Esophagus muscularis mucosa (tissue), 4 donors: ENCODE measurements around the gene SPINK7. TPM values are rescaled to one million over a fixed set of nuclear protein-coding genes. Genes with fewer than 3 reads are reported as not detected.

Source experiments
- DNase-seq: peaks from one replicate; pipeline ENCODE4 v3.0.0-alpha.2; 2017; ENCODE audit errors: extremely low spot score
- H3K27ac ChIP-seq, 4 donors: fragments of 200-600 bp; sonication (generic); replicated peaks in 1 of 4; 1 replicate in 3 of 4; 2 replicates in 1 of 4; pipeline ENCODE4 v1.5.1; 2016 to 2019; ENCODE audit warnings: mild to moderate bottlenecking in 1 of 4
- H3K27me3 ChIP-seq, 4 donors: fragments of 200-600 bp; sonication (generic); one replicate each; pipeline versions ENCODE4 v1.5.1 to v1.6.0; 2016 to 2019
- H3K36me3 ChIP-seq, 4 donors: fragments of 200-600 bp; sonication (generic); one replicate each; pipeline ENCODE4 v1.5.1; 2016 to 2019
- H3K4me1 ChIP-seq, 4 donors: fragments of 200-600 bp; sonication (generic); one replicate each; pipeline ENCODE4 v1.5.1; 2016 to 2019
- H3K4me3 ChIP-seq, 4 donors: fragments of 200-600 bp; sonication (generic); 1 replicate in 2 of 4; 2 replicates in 2 of 4; pipeline ENCODE4 v1.5.1; 2016 to 2019; ENCODE audit warnings: mild to moderate bottlenecking in 4 of 4, moderate library complexity in 1 of 4
- H3K9me3 ChIP-seq, 4 donors: fragments of 200-600 bp; sonication (generic); 1 replicate in 3 of 4; 2 replicates in 1 of 4; pipeline ENCODE4 v1.5.1; 2016 to 2019
- EP300 ChIP-seq: sonication (generic); formaldehyde crosslinking; IDR thresholded peaks from one replicate; pipeline ENCODE4 v1.6.1; 2017; ENCODE audit warnings: antibody characterized with exemption
- POLR2A ChIP-seq: fragments of 450-650 bp; IDR thresholded peaks from one replicate; pipeline ENCODE4 v1.6.1; 2017; ENCODE audit warnings: antibody characterized with exemption, moderate library complexity, mild to moderate bottlenecking, low read depth
- POLR2AphosphoS5 ChIP-seq, 2 donors: sonication (generic); formaldehyde crosslinking; IDR thresholded peaks; one replicate each; pipeline ENCODE4 v1.6.1; 2017; ENCODE audit warnings: antibody characterized with exemption in 2 of 2
- WGBS: methylation state at CpG from one replicate; pipeline ENCODE4 v1.1.5; 2018; 5-methylcytosine and 5-hydroxymethylcytosine counted together
- intact Hi-C: fragments of 100-400 bp; cut with DNase I; formaldehyde crosslinking; loops from one replicate; pipeline ENCODE4 v1.15.1; 2023
- total RNA-seq, 4 donors: library from RNA; depleted of rRNA; stranded (reverse); fragments of >200 nt; gene quantifications; one replicate each; pipeline versions ENCODE4 v1.1.0 to v1.2.1, GENCODE V29; 2016
- TF ChIP-seq, protein P1 (sequence below), 3 experiments: fragments of 200-600 bp in 2 of 3; fragments of 450-650 bp in 1 of 3; sonication (generic) in 2 of 3; IDR thresholded peaks; one replicate each; pipeline ENCODE4 v1.5.1; 2017 to 2019; ENCODE audit warnings: antibody characterized with exemption in 3 of 3, mild to moderate bottlenecking in 2 of 3, moderate library complexity in 1 of 3

The SPINK7 gene
- total RNA-seq, 4 donors from 2014 or later, result not detected

- TF ChIP-seq POLR2A, result no peak
- TF ChIP-seq POLR2AphosphoS5 (IDR thresholded peaks at IDR 0.05), result no peak
- no peak for TF ChIP-seq EP300
- TF ChIP-seq, protein P1, sequence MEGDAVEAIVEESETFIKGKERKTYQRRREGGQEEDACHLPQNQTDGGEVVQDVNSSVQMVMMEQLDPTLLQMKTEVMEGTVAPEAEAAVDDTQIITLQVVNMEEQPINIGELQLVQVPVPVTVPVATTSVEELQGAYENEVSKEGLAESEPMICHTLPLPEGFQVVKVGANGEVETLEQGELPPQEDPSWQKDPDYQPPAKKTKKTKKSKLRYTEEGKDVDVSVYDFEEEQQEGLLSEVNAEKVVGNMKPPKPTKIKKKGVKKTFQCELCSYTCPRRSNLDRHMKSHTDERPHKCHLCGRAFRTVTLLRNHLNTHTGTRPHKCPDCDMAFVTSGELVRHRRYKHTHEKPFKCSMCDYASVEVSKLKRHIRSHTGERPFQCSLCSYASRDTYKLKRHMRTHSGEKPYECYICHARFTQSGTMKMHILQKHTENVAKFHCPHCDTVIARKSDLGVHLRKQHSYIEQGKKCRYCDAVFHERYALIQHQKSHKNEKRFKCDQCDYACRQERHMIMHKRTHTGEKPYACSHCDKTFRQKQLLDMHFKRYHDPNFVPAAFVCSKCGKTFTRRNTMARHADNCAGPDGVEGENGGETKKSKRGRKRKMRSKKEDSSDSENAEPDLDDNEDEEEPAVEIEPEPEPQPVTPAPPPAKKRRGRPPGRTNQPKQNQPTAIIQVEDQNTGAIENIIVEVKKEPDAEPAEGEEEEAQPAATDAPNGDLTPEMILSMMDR (IDR thresholded peaks at IDR 0.05), result no peak
- Histone ChIP-seq H3K4me1 (peaks cover 0 to 6% (median 0%) of the 10 kb centered on the region in 4 donors), H3K27ac (no peak overlapping the region), H3K36me3 (no peaks in the 10 kb centered on the region), H3K4me3 (no peak overlapping the region), H3K9me3 (no peaks in the 10 kb centered on the region), H3K27me3 (no peaks in the 10 kb centered on the region)
- DNase-seq, result no peak
- intact Hi-C loops, result no loop called here
- WGBS, result 81% methylated on average over 7 of the region's 7 CpGs
Measured at GRCh38 chr5:148343603-148344487, 31.6 kb downstream of the SPINK7 start.

GRCh38 chr5:148347706-148348105 is 35.5 kb downstream of the SPINK7 start:
- WGBS, result 89% methylated on average over 1 of the region's 1 CpG

GRCh38 chr5:148352696-148353095 is 40.5 kb downstream of the SPINK7 start:
- intact Hi-C loops, result no loop called here
- Histone ChIP-seq H3K4me1 (no peaks in the 10 kb centered on the region), H3K36me3 (no peaks in the 10 kb centered on the region), H3K9me3 (no peaks in the 10 kb centered on the region), H3K4me3 (no peak overlapping the region), H3K27ac (no peak overlapping the region), H3K27me3 (no peaks in the 10 kb centered on the region)
- no peak for DNase-seq
- 93% methylated on average over 1 of the region's 1 CpG for WGBS
- TF ChIP-seq POLR2A, result no peak
- TF ChIP-seq POLR2AphosphoS5 (IDR thresholded peaks at IDR 0.05), result no peak
- no peak for TF ChIP-seq EP300
- TF ChIP-seq, protein P1 (IDR thresholded peaks at IDR 0.05), result no peak

More at GRCh38 chr5:148347706-148348105, 35.5 kb downstream of the SPINK7 start:
- Histone ChIP-seq H3K27me3 (no peaks in the 10 kb centered on the region), H3K36me3 (no peaks in the 10 kb centered on the region), H3K4me3 (no peak overlapping the region), H3K9me3 (no peaks in the 10 kb centered on the region), H3K27ac (no peak overlapping the region), H3K4me1 (peaks cover 0 to 6% (median 0%) of the 10 kb centered on the region in 4 donors)
- TF ChIP-seq, protein P1 (IDR thresholded peaks at IDR 0.05), result no peak
- no peak for TF ChIP-seq POLR2A
- no peak for TF ChIP-seq EP300
- TF ChIP-seq POLR2AphosphoS5 (IDR thresholded peaks at IDR 0.05), result no peak
- intact Hi-C loops, result no loop called here
- no peak for DNase-seq

- H3K4me3 ChIP-seq, result no peak overlapping the region
- intact Hi-C loops, result no loop called here
- H3K27me3 ChIP-seq, result no peaks in the 10 kb centered on the region
- no peak overlapping the region for H3K27ac ChIP-seq
- H3K36me3 ChIP-seq, result no peaks in the 10 kb centered on the region
- no peaks in the 10 kb centered on the region for H3K9me3 ChIP-seq
- no peak for TF ChIP-seq POLR2AphosphoS5 (IDR thresholded peaks at IDR 0.05)
- TF ChIP-seq, protein P1 (IDR thresholded peaks at IDR 0.05), result no peak
- no peaks in the 10 kb centered on the region for H3K4me1 ChIP-seq
- 95% methylated on average over 2 of the region's 2 CpGs for WGBS
- DNase-seq, result no peak
Measured at GRCh38 chr5:148353634-148354033, 41.4 kb downstream of the SPINK7 start.
